MM.1S (cell line): ENCODE results near the gene MAST3.

Experiments used
- EZH2 ChIP-seq: fragments of 300-600 bp; sonication (generic); optimal IDR thresholded peaks from 2 replicates; pipeline ENCODE3; 2017; ENCODE audit warnings: low read depth, mild to moderate bottlenecking, antibody characterized with exemption, low read length, mixed read lengths
- TF ChIP-seq, protein P1 (sequence below): fragments of 300-600 bp; sonication (generic); IDR thresholded peaks from 2 replicates; pipeline ENCODE4 v1.5.1; 2016; ENCODE audit warnings: antibody characterized with exemption, low read length, mixed read lengths

DNA sequence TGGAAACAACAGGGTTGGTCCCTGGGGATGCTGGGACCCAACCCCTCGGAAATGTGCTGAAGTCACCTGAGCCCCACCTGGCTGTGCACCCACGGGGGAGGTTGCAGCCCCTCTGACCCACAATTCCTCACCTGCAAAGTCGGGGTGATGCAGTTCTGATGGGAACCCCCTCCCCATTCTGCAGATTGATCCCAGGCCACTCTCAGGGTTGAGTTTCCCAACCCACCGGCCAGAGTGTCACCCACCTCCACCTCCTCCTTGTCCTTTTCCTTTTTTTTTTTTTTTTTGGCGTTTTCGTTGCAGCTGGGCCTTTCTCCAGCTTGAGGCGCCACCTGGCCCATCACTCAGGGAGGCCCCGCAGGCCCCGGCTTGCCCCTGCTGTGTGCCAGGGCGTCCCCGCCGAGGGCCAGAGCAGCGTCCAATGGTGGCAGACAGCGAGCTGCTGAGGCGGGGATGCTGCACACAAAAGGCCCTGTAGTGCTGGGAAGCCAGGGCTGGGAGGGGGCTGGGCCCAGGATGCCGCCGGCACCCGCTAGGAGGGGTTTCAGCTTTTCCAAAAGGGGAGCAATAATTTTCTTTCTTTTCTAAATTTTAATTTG, 60.0 kb downstream of the MAST3 start:
- TF ChIP-seq, protein P1, sequence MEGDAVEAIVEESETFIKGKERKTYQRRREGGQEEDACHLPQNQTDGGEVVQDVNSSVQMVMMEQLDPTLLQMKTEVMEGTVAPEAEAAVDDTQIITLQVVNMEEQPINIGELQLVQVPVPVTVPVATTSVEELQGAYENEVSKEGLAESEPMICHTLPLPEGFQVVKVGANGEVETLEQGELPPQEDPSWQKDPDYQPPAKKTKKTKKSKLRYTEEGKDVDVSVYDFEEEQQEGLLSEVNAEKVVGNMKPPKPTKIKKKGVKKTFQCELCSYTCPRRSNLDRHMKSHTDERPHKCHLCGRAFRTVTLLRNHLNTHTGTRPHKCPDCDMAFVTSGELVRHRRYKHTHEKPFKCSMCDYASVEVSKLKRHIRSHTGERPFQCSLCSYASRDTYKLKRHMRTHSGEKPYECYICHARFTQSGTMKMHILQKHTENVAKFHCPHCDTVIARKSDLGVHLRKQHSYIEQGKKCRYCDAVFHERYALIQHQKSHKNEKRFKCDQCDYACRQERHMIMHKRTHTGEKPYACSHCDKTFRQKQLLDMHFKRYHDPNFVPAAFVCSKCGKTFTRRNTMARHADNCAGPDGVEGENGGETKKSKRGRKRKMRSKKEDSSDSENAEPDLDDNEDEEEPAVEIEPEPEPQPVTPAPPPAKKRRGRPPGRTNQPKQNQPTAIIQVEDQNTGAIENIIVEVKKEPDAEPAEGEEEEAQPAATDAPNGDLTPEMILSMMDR, result no peak
- no peak for TF ChIP-seq EZH2
